Coronary artery (tissue), 2 donors: ENCODE measurements around the gene FRRS1.

Source experiments
- DNase-seq: peaks from one replicate; pipeline ENCODE4 v3.0.0-alpha.2; 2017; ENCODE audit warnings: low spot score
- H3K27ac ChIP-seq, 2 donors: fragments of 200-600 bp; sonication (generic); one replicate each; pipeline ENCODE4 v1.5.1; 2016 to 2019
- H3K4me3 ChIP-seq: fragments of 200-600 bp; sonication (generic); 2 replicates; pipeline ENCODE4 v1.5.1; 2016; ENCODE audit warnings: mild to moderate bottlenecking, moderate library complexity
- CTCF ChIP-seq: fragments of 200-600 bp; sonication (generic); IDR thresholded peaks from one replicate; pipeline ENCODE4 v1.5.1; 2019; ENCODE audit warnings: antibody characterized with exemption

Gene FRRS1

GRCh38 chr1:99789715-99790114, 23.3 kb upstream of the FRRS1 start:
- TF ChIP-seq CTCF = no peak
- DNase-seq = no peak
- no peak overlapping the region for H3K4me3 ChIP-seq
- H3K27ac ChIP-seq = no peak overlapping the region

- DNase-seq = no peak
- no peak for TF ChIP-seq CTCF
- H3K4me3 ChIP-seq = no peak overlapping the region
- no peak overlapping the region for H3K27ac ChIP-seq
Observed at GRCh38 chr1:99788896-99789295, 22.5 kb upstream of the FRRS1 start.

GRCh38 chr1:99786751-99787501, 20.5 kb upstream of the FRRS1 start:
- no peak for TF ChIP-seq CTCF
- H3K4me3 ChIP-seq = no peak overlapping the region

GRCh38 chr1:99784809-99785255, 18.4 kb upstream of the FRRS1 start:
- DNase-seq = no peak
- no peak for TF ChIP-seq CTCF
- Histone ChIP-seq H3K27ac (no peak overlapping the region), H3K4me3 (no peak overlapping the region)

More at GRCh38 chr1:99786751-99787501, 20.5 kb upstream of the FRRS1 start:
- no peak overlapping the region for H3K27ac ChIP-seq
- DNase-seq = no peak

- no peak for DNase-seq
Observed at GRCh38 chr1:99784143-99784542, 17.7 kb upstream of the FRRS1 start.

GRCh38 chr1:99782920-99783319, 16.5 kb upstream of the FRRS1 start:
- no peak overlapping the region for H3K27ac ChIP-seq
- no peak overlapping the region for H3K4me3 ChIP-seq
- no peak for TF ChIP-seq CTCF
- no peak for DNase-seq

More at GRCh38 chr1:99784143-99784542, 17.7 kb upstream of the FRRS1 start:
- H3K4me3 ChIP-seq = no peak overlapping the region
- no peak overlapping the region for H3K27ac ChIP-seq
- no peak for TF ChIP-seq CTCF

GRCh38 chr1:99782397-99782796, 16.0 kb upstream of the FRRS1 start:
- no peak for DNase-seq
- no peak overlapping the region for H3K27ac ChIP-seq
- TF ChIP-seq CTCF = no peak
- no peak overlapping the region for H3K4me3 ChIP-seq
